ENCODE results near the gene MFN2. TPM values are rescaled to one million over a fixed set of nuclear protein-coding genes. Genes with fewer than 3 reads are reported as not detected.

The MFN2 gene
- total and polyA plus RNA-seq, 2 experiments from 2014 or later = 15.1 to 40.4 TPM

GRCh38 chr1:11960276-11960675 lies 20.0 kb upstream of the MFN2 start (continued):
- TF ChIP-seq ZNF462 (CRISPR knock-in tag; IDR thresholded peaks at IDR 0.05) (no peak), CREB1 (CRISPR knock-in tag; IDR thresholded peaks at IDR 0.05; ENCODE audit: low read depth) (no peak), REST (IDR thresholded peaks at IDR 0.05; ENCODE audit: unreplicated experiment) (no peak), STAT1 (IDR thresholded peaks at IDR 0.05; ENCODE audit: unreplicated experiment) (no peak)

- Mint-ChIP-seq H3K36me3 (ENCODE audit: low read depth) (peaks cover 24% of the 10 kb centered on the region), H3K27ac (no peak overlapping the region), H3K27me3 (ENCODE audit: insufficient read depth, low read depth, poor library complexity) (peaks cover 1% of the 10 kb centered on the region), H3K9me3 (no peaks in the 10 kb centered on the region), H3K4me3 (no peak overlapping the region), H3K4me1 (no peaks in the 10 kb centered on the region)
- Histone ChIP-seq H3K9me2 (ENCODE audit: insufficient read depth) (no peaks in the 10 kb centered on the region), H3F3A (replicated peaks; ENCODE audit: low read depth) (no peaks in the 10 kb centered on the region), H3K4me1 (ENCODE audit: insufficient read depth) (no peaks in the 10 kb centered on the region), H2AFZ (no peak overlapping the region), H3K79me2 (replicated peaks; ENCODE audit: insufficient read depth) (no peaks in the 10 kb centered on the region), H3K4me2 (no peak overlapping the region), H3K27ac (ENCODE audit: low read depth) (no peak overlapping the region), H4K20me1 (replicated peaks; ENCODE audit: insufficient read depth) (no peaks in the 10 kb centered on the region), H3K27me3 (ENCODE audit: insufficient read depth) (no peaks in the 10 kb centered on the region), H3K36me3 (ENCODE audit: insufficient read depth) (peaks cover 4% of the 10 kb centered on the region; the same call in 1 of the 2 replicates), H3K4me3 (no peak overlapping the region)
- TF ChIP-seq STAT1 (IDR thresholded peaks at IDR 0.05; ENCODE audit: unreplicated experiment) (no peak), ZNF331 (CRISPR knock-in tag; IDR thresholded peaks at IDR 0.05; ENCODE audit: low read depth) (no peak), EZH2 (IDR thresholded peaks at IDR 0.05; ENCODE audit: low read depth, unreplicated experiment) (no peak), POLR2AphosphoS5 (IDR thresholded peaks at IDR 0.05; ENCODE audit: low read depth) (no peak), ETS1 (IDR thresholded peaks at IDR 0.05) (no peak), JUNB (IDR thresholded peaks at IDR 0.05; ENCODE audit: unreplicated experiment) (no peak), CTCF (conservative IDR thresholded peaks at IDR 0.05; ENCODE audit: low read depth in 2 of 2) (no peak), CREB1 (CRISPR knock-in tag; IDR thresholded peaks at IDR 0.05; ENCODE audit: low read depth) (no peak), EZH2phosphoT487 (IDR thresholded peaks at IDR 0.05; ENCODE audit: unreplicated experiment) (no peak)
- ATAC-seq (no peak), DNase-seq (ENCODE audit: low spot score) (no peak)
Measured at GRCh38 chr1:11960715-11961114, 19.5 kb upstream of the MFN2 start.
